GM19351 (cell line): ENCODE measurements around the gene GJB2.
"Not testable (repeated sequence)": the region's sequence is repeated elsewhere in the genome, so short reads cannot be mapped to it uniquely, and the experiment has no call there.

Experiments used
- ATAC-seq: cut with Tn5 transposase; IDR thresholded peaks from one replicate; pipeline ENCODE4 v1.9.1; 2021; ENCODE audit warnings: mild to moderate bottlenecking, moderate library complexity; ENCODE audit not compliant: unreplicated experiment

GJB2 gene

DNA sequence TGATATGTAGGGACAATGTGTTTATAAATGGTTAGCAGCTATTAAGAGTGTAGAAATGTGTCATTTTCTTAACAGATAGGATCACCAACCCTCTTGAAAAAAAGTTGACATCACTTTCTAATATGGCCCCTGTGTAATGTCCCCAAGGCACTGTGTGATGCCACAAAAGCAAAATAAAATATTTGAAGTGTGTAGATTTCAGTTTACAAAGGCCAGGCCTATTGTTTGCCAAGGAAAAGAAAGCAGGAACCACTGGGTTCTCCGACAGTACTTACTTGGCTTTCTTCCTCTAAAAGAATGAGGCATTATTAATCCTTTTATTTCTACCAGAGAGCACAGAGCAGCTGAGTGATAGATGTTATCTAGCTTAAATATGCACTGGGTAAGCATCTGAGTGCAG, 21.4 kb downstream of the GJB2 start:
- ATAC-seq: no peak

DNA sequence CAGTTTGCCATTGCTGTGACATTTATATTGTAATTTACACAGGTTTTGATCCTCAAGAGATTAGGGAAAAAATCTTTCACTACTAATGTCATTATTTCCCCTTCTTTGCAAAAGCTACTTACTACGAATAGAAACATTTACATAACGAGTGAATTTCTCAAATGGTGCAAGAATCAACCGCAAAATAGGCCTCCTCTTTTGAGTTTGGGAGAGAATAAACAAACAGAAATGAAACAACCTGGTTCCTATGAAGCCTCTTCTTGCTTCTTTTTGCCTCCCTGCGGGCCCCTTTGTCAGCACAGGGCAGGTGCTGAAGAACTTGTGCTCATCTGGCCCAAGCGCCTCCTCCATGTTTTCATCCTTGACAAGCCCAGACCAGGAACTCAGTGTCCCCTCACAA, 21.8 kb downstream of the GJB2 start:
- ATAC-seq: no peak

DNA sequence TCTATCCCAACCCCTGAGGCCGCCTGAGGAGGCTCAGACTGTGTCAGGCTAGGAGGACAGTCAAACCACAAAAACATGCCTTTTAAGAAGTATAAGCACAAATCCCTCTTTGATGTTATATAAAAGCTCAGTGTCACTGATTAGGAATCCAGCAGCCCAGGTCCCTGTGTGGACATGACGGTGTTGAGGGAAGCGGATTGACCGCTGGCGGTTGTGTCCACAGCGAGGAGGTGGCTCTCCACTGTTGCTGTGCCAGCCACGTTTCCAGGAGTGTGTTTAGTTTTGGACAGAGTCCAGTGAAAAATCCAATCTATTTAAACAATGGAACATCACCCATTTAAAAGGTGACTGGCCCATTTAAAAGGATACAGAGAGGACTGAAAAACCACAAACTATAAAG, 24.3 kb downstream of the GJB2 start:
- ATAC-seq: no peak

DNA sequence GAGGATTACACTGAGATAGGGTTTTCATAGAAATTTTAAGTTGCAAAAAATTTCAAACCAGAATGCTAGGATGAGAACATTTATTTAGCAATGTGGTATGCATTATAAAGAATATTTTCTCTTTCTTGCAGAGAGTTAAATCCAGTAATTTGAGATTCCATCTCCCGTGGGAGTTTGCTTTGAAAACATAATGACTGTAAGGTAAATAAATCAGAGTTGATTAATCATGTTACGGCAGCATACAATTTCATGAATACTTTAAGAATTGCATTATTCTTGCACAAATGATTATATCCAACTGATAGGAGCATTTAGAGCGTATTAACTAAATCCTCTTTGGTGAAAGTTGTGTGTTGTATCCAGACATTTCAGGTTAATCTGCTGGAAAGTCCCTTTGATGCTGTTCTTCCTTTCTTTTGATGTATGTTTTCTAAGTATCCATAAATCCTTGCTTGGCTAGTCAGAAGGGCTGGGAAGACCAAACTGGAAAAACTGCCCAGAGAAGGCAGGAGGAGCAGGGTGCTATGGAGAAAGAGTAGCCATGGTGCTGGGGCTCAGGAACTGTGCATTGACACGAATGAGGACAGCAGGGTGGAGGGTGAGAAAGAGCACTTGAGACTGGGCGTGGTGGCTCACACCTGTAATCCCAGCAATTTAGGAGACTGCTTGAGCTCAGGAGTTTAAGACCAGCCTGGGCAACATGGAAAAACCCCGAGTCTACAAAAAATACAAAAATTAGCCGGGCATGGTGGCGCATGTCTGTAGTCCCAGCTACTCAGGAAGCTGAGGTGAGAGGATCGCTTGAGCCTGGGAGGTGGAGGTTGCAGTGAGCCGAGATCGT, 27.1 kb downstream of the GJB2 start:
- no peak for ATAC-seq

DNA sequence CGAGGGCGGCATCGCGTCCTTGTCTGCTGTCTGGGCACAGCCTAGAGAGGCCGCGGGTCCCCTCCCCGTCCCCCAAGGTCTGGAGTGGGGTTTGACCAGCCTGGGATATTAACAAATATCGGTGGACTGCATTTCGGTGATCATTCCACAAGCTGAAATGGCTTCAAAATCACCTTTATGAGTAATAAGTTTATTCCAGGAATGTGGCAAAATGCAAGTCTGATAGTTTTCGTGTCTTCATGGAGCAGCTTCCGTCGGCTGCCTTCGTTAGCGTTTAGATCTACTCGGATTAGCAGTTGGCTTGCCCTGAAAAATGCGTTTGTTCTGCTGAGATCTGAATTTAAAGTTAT, 30.8 kb downstream of the GJB2 start:
- no peak for ATAC-seq

DNA sequence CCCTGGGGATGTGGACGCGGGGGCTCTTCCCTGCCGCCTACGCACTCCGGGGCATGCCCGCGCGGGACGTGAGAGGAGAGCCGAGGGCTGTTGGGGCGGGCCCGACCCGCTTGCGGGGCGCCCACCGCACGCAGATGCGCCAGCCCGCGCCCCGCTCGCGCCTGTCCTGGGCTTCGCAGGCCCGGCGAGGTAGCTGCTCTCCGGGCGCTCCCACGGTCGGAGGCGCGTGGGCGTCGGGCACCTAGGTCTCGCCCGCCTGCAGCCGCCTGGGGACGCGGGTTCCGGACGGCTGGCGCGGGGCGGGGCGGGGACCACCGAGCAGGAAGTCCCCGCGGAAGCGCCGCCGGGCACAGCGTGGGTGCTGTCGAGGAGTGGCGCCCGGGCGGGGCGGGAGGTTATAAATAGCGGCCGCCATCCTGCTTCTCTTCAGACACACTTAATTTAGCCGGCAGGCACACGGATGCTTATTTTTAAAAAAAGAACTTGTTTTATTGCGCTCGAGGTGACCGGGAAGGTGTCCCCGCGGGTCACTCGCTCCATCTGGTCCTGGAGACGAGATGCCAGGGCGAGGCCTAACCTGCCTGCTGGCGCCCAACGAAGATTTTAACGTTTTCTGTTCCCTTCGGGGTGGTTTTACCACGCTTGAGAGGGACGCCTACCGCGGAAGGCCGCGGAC, 31.3 kb downstream of the GJB2 start:
- ATAC-seq: peak; percentile 36

DNA sequence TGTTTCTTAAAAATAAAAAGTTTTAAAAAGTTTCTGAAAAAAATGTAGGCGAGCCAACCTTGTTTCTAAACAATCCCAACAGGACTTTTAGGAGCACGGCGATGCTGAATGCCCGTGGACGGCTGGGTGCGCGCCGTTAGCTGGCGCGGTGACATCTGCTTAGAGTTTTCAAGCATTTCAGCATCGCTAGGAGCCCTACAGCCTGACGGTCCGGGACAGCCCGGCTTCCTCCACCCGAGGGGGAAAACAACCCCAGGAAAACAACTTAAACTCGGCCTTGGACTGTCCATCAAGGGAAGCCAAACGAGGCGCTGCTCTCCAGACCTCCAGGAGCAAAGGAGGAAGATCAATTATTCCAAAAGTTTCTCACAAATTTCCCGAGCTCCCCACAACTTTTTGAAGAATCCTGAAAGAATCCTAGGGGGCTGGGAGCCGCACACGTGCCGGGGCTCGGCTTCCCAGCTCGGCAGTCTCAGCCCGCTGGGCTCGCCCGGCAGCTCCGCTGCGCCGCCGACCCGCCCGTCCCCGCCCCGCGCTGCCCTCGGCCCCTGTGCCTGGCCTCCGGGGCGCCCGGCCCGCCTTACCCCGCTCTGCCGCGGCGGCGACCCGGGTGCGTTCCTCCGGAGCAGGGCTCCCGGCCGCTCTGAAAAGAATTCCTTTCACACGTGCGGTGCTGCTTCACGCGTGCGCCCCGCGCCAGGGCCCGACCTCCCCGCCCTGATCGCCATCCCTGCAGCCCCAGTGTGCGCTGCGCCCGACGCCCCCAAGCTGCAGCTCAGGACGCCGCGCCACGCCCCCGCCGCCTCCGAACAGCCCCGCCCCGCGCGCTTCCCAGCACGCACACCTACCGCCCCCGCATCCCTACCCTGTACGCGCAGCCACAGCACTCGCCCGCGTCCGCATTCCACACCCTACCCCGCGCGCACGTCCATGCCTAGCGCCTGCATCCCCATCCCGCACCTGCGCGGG, 32.1 kb downstream of the GJB2 start, which contains the start of gene GJA3:
Gene GJA3 (minus strand): TSS at position 747 of the 969 bp plus-strand sequence. CDS start 17,764 bp downstream, outside the sequence.
- peak; percentile 50 for ATAC-seq

DNA sequence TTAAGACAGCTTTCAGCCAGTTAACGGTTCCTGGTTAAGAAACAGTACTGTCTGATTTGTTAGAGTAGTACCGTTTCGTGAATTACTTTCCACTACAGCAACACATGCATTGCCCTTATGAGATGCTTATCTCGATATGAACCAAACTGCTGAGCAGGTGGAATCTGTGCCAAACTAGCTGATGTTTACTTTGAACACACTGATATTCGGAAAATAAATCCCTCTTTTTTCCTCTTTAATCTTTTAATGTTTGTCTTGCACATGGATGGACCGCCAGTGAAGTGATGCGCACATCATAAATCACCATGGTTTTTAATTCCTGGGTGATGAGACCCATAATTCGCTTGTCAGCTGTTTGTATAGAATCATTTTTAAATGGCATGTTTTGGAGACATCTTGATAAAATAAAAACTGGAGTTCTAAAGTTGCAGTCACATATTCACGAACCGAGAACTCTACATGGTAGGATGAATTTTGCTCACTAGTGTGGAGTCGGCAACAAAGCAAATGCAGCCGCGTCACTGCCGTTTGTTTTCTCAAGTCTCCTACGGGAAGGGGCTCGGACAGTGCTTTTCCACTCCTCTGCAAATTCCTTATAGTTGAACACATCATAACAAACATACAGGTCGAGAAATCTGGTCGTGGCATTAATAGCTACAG, 33.0 kb downstream of the GJB2 start:
- no peak for ATAC-seq

DNA sequence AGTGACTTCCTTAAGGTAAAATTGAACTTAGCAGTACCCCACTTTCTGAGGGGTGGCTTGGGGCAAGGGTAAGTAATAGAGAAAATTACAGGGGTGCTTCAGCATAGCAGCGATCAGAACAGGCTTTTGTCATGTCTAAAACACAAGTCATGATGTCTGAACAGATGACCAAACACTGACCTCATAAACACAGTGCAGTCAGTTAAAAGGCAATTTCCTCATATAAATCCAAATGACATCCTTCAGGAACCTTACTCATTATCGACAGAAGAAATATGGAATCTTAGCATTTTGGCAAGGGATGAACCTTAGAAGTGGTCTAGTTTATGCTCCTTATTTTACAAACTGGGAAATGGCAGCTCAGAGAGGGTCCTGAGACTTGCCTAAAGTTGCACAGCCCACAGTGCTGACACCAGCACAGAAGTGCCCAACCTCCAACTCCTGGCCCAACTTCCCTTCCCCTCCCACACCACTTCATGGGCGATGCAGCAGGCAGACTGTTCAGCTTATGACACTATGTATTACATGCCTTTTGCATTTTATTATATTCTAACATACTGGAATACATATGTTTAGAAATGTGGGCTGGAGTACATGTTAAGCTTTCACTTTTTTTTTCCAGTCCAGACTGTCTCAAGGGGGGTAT, 35.5 kb downstream of the GJB2 start:
- ATAC-seq: no peak

DNA sequence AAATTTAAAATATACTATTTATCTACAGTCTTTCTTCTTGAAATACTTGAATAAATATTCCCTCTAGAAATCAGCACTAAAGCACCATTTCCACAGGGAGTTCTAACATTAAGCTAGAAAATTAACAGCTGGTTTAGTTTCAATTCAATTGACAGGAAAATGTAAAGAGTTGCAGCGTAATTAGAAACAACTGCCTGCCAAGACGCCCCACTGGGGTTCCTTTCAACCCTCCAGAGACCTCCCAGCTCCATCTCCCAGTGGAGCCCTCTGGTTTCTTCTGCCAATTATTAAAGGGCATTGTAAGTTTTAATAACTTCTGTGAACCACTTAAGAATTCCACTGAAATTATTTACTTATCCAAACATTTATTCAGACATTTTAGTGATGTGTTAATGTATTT, 36.0 kb downstream of the GJB2 start:
- ATAC-seq: no peak

DNA sequence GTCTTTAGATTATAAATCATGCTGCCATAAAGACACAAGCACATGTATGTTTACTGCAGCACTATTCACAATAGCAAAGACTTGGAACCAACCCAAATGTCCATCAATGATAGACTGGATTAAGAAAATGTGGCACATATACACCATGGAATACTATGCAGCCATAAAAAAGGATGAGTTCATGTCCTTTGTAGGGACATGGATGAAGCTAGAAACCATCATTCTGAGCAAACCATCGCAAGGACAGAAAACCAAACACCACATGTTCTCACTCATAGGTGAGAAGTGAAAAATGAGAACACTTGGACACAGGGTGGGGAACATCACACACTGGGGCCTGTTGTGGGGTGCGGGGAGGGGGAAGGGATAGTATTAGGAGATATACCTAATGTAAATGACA, 39.4 kb downstream of the GJB2 start:
- ATAC-seq: not testable (repeated sequence)

DNA sequence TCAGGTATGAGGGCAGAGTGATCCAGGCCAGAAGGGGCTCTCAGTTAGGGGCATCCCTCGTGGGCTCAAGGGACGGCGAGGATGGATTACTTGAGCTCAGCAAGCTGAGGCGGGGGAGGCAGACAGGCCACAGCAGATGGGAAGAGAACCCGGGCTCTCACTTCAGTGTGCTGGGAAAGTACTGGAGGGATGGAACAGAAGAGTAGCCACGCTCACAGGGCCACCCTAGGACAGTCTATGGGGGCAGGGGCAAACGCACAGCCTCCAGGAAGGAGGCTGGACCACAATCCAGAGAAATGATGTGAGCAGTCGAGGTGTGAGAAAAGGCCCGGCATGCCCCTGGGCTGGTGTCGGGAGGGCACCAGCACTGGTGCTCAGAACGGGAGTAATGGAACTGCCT, 41.1 kb downstream of the GJB2 start:
- ATAC-seq: no peak

DNA sequence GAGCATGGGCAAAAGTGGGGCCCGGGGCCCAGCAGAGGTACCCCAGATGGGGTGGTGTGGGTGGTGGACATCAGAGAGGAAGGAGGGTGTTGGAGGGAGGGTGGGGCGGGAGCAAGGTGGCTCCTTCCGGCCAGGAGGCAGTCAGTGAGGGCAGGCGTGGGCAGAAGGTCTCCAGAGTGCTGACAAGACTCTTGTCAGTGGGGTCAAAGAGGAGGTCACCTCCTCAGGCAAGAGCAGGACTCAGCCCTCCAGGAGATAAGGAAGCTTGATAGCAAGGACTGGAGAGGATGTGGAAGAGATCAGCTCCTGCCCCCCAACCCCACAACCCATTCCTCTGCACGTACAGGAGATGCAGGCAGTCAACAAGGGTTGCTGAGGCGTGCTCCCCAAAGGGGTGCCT, 41.7 kb downstream of the GJB2 start:
- no peak for ATAC-seq

DNA sequence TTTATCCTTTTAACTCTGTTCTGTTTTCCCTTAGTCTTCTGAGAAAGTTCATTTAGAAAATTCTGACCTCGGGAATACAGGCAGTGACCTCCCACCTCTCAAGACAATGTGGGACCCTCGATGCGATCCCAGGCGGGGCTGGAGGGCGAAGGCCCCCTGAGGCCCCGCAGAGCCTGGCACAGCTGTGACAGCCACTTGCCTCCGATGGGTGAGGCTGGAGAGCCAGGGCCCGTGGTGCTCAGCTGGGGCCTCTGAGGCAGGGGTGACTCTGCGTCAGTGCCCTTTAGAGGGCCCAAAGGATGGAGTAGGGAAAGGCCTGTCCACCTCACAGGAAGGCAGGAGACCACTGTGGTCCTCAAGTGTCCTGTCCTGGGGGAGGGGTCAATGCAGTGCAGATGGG, 42.2 kb downstream of the GJB2 start:
- no peak for ATAC-seq

DNA sequence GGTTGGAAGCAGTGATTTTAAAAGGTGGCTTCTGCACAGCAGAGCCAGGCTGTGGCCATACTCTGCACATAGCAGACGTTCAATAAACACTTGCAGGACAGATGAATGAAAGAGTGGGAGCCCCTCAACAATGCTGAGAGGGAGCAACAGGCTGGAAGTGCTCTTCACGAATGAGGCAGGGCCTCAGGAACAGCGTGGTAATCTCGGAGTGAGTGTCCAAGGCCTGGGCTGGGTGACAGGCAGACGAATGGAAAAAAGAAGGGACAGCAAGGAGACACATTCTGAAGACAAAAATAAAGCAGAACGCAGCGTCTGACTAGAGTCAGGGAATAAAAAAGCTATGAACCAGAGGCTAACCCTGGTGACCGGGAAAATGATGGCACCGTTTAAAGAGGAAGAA, 43.0 kb downstream of the GJB2 start:
- no peak for ATAC-seq

DNA sequence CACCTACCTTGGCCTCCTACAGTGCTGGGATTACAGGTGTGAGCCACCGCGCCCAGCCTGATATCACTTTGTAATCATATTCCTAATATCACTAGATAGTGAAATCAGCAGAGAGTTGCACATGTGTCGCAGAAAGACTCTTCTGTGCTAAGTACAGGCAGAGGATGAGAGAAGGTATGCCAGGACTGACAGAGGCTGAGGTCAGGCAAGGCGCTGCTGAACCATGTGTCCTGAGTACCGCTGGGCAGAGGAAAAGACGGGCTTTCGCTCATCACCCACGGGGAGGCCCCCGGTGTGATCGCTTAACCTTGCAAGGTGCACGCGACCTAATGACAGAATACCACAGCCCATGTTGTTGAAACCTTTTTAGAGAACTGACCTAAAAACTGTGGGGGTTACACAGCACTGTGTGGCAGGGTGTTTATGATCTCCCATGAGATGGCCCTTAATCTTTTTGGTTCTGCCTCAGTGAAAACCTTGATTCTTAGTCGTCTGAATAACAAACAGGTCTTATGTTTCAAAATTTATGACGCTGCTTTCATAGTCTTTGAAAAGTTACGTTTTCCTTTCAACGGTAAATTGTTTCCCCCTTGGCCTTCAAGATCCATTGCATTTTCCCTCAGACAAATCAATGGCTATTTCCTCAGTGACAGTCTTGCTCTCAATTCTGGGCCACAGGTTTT, 44.1 kb downstream of the GJB2 start:
- no peak for ATAC-seq

DNA sequence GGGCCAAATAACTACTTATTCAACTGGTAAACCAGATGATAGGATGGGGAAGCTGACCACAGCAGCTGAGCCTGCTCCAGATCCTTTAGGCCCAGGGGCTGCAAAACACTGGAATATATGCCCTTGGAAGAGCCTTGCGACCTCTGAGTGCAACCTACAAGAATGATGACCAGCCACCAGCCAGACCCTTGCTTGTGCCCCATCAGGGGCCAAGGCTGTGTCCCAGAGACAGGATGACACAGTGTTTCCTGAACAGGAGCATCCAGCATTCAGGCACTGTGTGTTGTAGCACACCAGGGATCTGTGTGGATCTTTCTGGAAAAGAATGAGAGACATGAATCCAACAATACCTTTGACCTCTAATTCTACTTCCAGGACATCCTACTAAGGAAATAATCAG, 46.4 kb downstream of the GJB2 start:
- ATAC-seq: no peak

DNA sequence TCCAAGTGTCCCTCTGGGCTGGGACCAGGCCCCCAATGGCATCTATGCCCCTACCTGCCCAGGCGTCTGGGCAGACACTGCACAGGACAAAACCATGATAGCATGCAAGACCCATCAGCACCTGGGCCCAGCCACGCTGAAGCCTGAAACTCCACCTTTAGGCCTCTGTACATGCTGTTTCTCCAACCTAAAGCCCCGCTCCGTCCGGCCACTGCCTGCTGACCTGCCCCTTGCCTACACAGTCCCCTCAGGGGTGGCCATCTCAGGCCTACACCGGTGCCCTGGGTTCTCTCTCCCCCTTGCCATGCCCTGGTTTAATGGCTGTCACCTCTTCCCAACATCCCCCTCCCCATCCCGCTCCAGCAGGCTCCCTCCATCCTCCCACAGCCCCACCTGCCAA, 47.2 kb downstream of the GJB2 start:
- no peak for ATAC-seq

DNA sequence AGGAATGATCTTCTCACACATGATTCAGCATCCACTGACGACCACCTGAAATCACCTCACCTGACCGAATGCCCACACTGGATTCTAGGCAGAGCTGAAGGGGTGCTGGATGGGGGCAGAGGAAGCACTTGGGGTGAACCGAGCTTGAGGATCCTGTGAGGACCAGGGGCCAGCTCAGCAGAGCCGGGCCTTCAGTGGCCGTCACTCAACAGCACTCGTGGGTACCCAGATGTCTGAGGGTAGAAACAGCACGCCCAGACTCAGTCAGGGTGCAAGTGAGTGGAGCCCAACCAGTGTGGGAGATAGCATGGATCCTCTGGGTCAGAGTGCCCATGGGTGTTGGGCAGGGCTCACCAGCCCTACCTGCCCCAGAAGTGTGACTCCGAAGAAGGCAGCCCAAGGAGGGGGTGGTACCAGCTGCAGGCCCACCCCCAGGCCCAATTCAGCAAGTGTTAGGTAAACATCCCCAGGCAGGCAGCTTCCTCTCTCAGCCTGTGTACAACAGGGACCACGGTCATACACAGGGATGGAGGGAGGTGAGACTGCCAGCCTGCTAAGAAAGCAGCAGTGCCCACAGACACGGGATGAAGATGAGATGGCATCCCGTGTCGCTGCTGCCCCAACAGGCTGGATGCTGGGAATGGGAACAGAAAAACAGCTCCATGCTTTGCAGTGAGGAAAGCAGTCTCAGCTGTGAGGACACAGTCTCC, 48.4 kb downstream of the GJB2 start:
- ATAC-seq: no peak
